Suprapubic skin (tissue), 4 donors: Measurements from ENCODE around the gene WDR1.

ENCODE experiments used
- CTCF ChIP-seq, 2 donors: fragments of 200-600 bp in 1 of 2; fragments of 450-650 bp in 1 of 2; sonication (generic) in 1 of 2; IDR thresholded peaks; one replicate each; pipeline ENCODE4 v1.5.1; 2016 to 2019; ENCODE audit warnings: antibody characterized with exemption in 2 of 2, mild to moderate bottlenecking in 1 of 2, moderate library complexity in 1 of 2
- EP300 ChIP-seq: sonication (generic); formaldehyde crosslinking; IDR thresholded peaks from one replicate; pipeline ENCODE4 v1.6.1; 2017; ENCODE audit warnings: antibody characterized with exemption
- POLR2A ChIP-seq, 2 donors: fragments of 450-650 bp; IDR thresholded peaks; one replicate each; pipeline ENCODE4 v1.6.1; 2017; ENCODE audit warnings: antibody characterized with exemption in 2 of 2, mild to moderate bottlenecking in 2 of 2, moderate library complexity in 2 of 2
- POLR2AphosphoS5 ChIP-seq, 3 donors: sonication (generic); formaldehyde crosslinking; IDR thresholded peaks; one replicate each; pipeline ENCODE4 v1.6.1; 2017; ENCODE audit warnings: antibody characterized with exemption in 3 of 3

GRCh38 chr4:10033191-10033881, 83.3 kb downstream of the WDR1 start:
- TF ChIP-seq CTCF (IDR thresholded peaks at IDR 0.05), result no peak
- no peak for TF ChIP-seq POLR2A (IDR thresholded peaks at IDR 0.05)
- no peak for TF ChIP-seq EP300
- TF ChIP-seq POLR2AphosphoS5 (IDR thresholded peaks at IDR 0.05), result no peak
